NCI-H1048 (cell line): ENCODE results near the gene LSM2.
A peak's percentile ranks its signal among the peaks of the same experiment; 100 is the strongest.
"Not testable (repeated sequence)": the region's sequence is repeated elsewhere in the genome, so short reads cannot be mapped to it uniquely, and the experiment has no call there.

Experiments
- DNase-seq: peaks from one replicate; lab custom pipeline; 2025; lab: John Stamatoyannopoulos, UW

LSM2 gene

DNA sequence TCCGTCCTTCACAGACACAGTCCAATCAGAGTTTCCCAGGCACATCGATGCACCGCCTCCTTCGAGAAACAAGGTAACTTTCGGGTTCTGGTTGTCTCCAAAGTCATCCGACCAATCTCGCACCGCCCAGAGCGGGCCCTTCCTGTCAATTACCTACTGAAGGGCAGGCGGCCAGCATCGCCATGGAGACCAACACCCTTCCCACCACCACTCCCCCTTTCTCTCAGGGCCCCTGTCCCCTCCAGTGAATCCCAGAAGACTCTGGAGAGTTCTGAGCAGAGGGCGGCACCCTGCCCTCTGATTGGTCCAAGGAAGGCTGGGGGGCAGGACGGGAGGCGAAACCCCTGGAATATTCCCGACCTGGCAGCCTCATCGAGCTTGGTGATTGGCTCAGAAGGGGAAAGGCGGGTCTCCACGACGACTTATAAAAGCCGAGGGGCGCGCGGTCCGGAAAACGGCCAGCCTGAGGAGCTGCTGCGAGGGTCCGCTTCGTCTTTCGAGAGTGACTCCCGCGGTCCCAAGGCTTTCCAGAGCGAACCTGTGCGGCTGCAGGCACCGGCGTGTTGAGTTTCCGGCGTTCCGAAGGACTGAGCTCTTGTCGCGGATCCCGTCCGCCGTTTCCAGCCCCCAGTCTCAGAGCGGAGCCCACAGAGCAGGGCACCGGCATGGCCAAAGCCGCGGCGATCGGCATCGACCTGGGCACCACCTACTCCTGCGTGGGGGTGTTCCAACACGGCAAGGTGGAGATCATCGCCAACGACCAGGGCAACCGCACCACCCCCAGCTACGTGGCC lies 20.7 kb upstream of the LSM2 start, which contains the start of gene HSPA1B:
TSS of gene HSPA1B (plus strand) at position 453 of the 794 bp plus-strand sequence. CDS start at position 666, 213 bp downstream.
- peak; percentile 100 for DNase-seq

- DNase-seq: peak; percentile 57
Observed at GRCh38 chr6:31826793-31827285, 20.1 kb upstream of the LSM2 start.

DNA sequence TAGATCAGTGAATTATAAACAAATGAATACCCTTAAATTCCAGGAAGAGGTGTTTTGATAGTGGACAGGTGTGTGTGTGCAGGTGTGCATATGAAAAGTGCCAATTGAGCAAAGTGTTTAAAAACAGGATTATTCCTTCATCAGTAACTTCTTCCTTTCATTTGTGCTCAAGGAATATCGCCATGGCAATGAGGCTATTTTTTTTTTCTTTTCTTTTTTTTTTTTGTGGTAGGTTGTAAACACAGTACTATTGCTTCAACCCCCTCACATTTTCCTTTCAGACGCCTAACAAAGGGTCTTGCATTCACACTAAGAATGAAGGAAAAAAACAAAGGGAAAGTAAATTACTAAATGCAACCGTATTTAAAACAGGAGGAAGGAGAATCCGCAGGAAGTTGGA lies 18.8 kb upstream of the LSM2 start:
- DNase-seq: no peak

- not testable (repeated sequence) for DNase-seq
Observed at GRCh38 chr6:31823592-31824196, 16.9 kb upstream of the LSM2 start.

GRCh38 chr6:31822036-31822821 lies 15.5 kb upstream of the LSM2 start:
- DNase-seq: no peak

GRCh38 chr6:31821301-31822035 lies 14.7 kb upstream of the LSM2 start:
- no peak for DNase-seq

DNA sequence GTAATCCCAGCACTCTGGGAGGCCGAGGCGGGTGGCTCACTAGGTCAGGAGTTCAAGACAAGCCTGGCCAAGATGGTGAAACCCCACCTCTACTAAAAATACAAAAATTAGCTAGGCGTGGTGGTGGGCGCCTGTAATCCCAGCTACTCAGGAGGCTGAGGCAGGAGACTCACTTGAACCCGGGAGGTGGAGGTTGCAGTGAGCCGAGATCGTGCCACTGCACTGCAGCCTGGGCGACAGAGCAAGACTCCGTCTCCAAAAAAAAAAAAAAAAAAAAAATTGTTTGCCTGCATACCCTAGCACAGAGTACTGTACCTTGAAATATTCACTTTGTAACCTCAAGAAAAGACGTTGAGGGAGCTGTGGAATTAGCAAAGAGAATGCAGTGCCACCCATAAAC lies 13.6 kb upstream of the LSM2 start:
- not testable (repeated sequence) for DNase-seq

GRCh38 chr6:31819871-31820299 lies 13.1 kb upstream of the LSM2 start:
- DNase-seq: no peak

GRCh38 chr6:31817929-31818511 lies 11.3 kb upstream of the LSM2 start:
- not testable (repeated sequence) for DNase-seq

- DNase-seq: not testable (repeated sequence)
Observed at GRCh38 chr6:31817133-31817928, 10.6 kb upstream of the LSM2 start.

GRCh38 chr6:31815025-31815838 lies 8.5 kb upstream of the LSM2 start, which contains the start of the genes HSPA1A and HSPA1L:
Gene HSPA1A, plus strand, starts transcription at chr6:31815543. Its CDS starts 214 bp downstream, at chr6:31815757.
Gene HSPA1L, minus strand, starts transcription at chr6:31815283. Its CDS starts 3,311 bp downstream, at chr6:31811972.
- no peak for DNase-seq

DNA sequence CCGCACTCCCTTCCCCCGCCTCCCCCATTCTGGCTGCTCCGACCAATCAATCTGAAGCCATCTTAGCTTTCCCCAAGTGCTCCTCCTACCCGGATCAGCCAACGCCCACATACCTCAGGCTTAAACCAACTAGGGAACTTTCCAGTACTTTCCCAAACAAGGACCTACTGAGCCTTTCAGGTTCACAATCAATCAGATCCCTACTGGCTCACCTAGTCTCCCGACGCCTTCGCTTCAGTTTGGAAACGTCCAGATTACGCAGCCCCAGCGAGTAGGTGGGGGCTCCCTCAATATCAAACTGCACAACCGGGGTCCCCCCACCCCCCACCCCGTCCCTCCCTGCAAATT lies 7.9 kb upstream of the LSM2 start:
- DNase-seq: no peak

GRCh38 chr6:31813465-31813849 lies 6.7 kb upstream of the LSM2 start:
- DNase-seq: no peak

DNA sequence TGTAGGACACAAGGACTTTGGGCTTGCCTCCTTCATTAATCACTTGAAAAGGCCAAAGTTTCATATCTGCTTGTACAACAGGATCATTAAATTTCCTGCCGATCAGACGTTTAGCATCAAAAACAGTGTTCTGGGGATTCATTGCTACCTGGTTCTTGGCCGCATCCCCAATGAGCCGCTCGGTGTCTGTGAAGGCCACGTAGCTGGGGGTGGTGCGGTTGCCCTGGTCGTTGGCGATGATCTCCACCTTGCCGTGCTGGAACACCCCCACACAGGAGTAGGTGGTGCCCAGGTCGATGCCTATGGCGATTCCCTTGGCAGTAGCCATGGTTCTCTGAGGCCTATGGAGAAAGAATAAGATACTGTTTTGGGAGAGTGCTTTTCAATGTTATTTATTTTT lies 4.9 kb upstream of the LSM2 start:
- no peak for DNase-seq

- DNase-seq: not testable (repeated sequence)
Observed at GRCh38 chr6:31808599-31808998, 1.8 kb upstream of the LSM2 start.

DNA sequence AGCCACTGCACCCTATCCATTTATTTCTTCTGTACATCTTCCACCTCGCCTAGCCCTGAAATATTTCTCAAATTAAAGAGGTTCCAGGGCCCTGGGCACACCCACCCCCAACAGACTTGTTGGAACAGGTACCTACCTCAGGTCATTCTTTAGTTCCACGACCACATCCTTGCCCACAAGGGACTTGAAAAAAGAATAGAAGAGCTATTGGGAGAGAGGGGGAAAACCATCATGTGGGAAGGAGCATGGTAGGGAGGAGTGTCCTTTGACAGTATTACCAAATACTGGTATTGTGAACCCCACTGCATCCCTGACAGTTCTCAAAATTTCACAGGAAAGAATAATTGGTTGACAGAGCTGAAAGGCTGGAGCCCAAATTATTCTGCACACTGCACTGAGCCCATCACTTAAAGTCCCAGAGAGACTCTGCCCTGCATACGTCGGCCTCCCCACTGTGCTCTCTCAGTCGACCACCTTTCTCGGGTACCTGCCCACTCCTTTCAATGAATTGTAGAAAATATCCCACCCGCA lies 762 bp downstream of the LSM2 start:
- no peak for DNase-seq

DNA sequence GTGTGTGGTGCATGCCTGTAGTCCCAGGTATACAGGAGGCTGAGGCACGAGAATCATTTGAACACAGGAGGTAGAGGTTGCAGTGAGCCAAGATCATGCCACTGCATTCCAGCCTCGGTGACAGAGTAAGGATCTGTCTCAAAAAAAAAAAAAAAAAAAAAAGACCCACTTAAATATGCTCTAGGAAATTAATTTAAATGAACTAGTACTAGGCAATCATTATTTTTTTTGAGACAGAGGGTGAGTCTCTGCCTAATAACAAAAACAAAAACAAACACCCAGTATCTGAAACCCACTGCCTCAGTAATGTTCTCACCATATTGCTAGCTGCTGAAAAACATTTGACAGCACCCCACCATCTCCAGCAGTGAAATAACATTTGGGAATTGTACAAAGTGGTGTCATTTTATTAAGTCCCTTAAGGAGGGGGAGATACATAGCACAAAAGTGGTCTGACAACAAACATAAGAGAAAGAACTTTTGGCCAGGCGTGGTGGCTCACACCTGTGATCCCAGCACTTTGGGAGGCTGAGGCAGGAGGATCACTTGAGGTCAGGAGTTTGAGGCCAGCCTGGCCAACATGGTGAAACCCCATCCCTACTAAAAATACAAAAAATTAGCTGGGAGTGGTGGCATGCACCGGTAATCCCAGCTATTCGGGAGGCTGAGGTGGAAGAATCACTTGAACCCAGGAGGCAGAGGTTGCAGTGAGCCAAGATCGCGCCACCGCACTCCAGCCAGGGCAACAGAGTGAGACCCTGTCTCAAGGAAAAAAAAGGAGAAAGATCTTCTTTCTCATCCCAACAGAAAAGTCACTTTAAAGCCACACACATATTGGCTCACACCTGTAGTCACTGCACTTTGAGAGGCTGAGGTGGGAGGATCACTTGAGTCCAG lies 5.5 kb downstream of the LSM2 start:
- not testable (repeated sequence) for DNase-seq

DNA sequence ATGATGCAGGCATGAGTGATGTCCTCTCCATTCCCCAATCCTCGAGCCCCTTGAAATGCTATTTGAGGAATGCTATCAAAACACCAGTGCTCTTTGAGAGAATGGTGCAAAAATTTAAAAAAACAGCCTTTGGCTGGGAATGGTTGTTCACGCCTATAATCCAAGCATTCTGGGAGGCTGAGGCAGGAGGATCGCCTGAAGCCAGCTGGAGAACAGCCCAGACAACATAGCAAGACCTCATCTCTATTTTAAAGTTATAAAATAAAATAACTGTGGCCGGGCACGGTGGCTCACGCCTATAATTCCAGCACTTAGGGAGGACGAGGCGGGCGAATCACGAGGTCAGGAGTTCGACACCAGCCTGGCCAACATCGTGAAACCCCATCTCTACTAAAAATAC lies 7.0 kb downstream of the LSM2 start:
- DNase-seq: no peak
